ENCODE data around the gene COL17A1.

Gene COL17A1

DNA sequence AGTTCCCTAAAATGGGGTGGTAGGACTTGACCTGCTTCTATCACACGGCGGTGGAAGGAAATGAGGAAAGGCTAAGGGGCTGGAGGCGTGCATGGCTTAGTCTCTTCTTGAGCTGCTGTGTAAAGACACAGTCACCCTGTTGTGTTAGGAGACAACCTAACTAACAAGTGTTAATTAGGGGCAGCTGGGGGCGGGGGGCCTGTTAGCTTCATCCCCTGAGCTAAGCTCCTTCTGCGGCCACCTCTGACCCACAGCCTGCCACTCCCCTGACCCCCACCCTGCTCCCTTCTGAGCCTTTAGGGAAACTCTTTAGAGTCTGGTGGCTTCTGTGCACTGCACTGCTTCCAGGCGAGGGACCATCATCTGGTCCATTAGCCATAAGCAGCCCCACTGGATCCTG is 28.0 kb downstream of the COL17A1 start:
- no peak for TF ChIP-seq CTCF (conservative IDR thresholded peaks at IDR 0.05; ENCODE audit: low read depth, low read length)
- no peak for DNase-seq (ENCODE audit: low read depth)
- no peak overlapping the region for H3K4me3 ChIP-seq (ENCODE audit: low read length)

GRCh38 chr10:104056619-104057273 is 28.9 kb downstream of the COL17A1 start:
- TF ChIP-seq CTCF (conservative IDR thresholded peaks at IDR 0.05; ENCODE audit: low read depth, low read length) = no peak
- no peak overlapping the region for H3K4me3 ChIP-seq (ENCODE audit: low read length)
- DNase-seq (ENCODE audit: low read depth) = no peak

DNA sequence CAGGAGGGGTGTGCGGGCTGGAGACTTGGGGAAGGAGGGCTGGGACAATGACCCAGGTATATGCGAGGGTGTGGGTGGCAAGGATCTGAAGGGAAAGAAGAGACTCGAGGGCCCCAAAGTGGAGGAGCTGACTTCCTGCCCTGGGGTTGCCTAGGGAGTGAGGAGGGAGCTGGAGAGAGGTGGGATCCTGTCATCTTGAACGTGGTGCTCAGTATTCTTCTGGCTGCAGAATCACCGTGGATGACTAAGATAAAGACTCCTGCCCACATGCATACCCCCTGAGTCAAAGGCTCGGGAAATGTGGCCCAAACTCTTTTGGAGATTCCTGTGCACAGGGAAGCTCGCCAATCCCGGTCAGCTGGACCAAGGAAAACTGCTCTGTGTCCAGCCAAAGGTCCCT is 31.2 kb downstream of the COL17A1 start:
- TF ChIP-seq CTCF (conservative IDR thresholded peaks at IDR 0.05; ENCODE audit: low read depth, low read length) = no peak
- no peak overlapping the region for H3K4me3 ChIP-seq (ENCODE audit: low read length)
- no peak for DNase-seq (ENCODE audit: low read depth)

DNA sequence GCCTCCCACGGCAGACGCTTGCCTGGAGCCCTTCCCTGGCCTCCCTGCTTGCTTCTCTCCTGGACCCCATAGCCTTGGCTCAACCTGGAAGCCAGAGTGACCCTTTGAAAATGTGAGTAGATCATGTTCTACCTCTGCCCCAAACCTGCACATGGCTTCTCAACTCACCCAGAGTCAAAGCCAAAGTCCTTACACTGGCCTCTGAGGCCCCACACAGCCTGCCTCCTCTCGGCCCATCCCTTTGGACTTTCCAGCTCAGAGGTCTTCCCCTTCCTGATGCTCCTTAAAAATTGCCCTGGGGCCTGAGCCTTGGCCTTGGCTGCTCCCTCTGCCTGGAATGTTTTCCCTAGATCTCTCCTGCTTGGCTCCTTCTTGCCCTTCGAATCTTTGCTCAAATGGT is 32.5 kb downstream of the COL17A1 start:
- no peak for TF ChIP-seq CTCF (conservative IDR thresholded peaks at IDR 0.05; ENCODE audit: low read depth, low read length)
- no peak for DNase-seq (ENCODE audit: low read depth)
- H3K4me3 ChIP-seq (ENCODE audit: low read length) = no peak overlapping the region

- TF ChIP-seq CTCF (conservative IDR thresholded peaks at IDR 0.05; ENCODE audit: low read depth, low read length) = no peak
Observed at GRCh38 chr10:104052431-104052830, 33.2 kb downstream of the COL17A1 start.

DNA sequence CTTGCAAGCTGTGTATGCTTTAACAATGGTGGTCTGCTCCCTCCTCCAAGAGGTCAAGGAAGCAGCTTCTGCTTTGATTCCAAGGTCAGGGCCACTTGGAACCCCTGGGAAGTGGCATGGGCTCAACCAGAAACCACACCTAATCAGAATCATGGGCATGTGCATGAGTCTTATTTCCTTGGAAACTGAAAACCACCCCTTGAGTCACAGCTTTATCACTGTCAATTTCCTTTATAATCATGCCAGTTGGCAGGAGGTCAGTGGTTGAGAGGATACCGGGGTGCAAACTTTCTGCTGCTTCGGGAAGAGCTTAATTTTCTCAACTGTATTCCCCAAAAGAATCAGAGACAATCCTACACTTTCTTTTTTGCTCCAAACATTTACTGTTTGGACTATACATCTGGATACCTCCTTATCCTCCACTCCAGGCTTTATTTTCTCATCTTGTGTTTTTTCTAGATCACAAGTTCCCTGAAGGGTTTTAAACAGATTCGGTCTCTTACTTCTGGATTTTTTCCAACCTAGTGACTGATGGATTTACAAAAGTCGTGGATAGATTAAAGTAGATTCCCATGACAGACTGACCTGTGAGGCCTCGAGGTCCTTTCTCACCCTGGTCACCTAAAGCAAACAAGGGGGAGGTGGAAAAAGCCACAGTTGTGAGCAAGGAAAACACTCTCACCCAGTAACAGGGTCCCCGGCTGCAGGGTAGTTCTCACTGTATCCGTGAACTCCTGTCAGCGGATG is 36.0 kb downstream of the COL17A1 start:
- no peak for TF ChIP-seq CTCF (conservative IDR thresholded peaks at IDR 0.05; ENCODE audit: low read depth, low read length)
- peak; percentile 68 for DNase-seq (ENCODE audit: low read depth)
- H3K4me3 ChIP-seq (ENCODE audit: low read length) = no peak overlapping the region

More at GRCh38 chr10:104052431-104052830, 33.2 kb downstream of the COL17A1 start:
- H3K4me3 ChIP-seq (ENCODE audit: low read length) = no peak overlapping the region
- no peak for DNase-seq (ENCODE audit: low read depth)

DNA sequence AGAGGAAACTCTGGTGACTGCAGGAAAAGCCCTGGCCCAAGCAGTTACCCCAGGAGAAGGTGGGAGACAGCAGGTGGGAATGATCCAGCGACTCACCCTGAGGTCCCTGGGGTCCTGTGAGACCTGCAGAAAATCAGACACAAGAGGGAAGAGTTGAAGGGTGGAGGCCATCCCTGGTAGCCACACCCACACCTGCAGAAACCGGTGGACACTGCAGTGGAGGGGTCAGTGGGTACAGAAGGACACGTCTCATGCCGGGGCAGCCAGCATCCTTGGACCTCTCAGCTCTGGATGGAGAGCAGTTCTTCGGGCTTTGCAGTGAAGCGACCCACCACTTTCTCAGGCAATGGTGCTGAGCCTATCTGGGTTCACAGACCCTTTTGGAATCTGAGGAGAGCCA is 39.0 kb downstream of the COL17A1 start:
- no peak for TF ChIP-seq CTCF (conservative IDR thresholded peaks at IDR 0.05; ENCODE audit: low read depth, low read length)
- no peak for DNase-seq (ENCODE audit: low read depth)
- H3K4me3 ChIP-seq (ENCODE audit: low read length) = no peak overlapping the region

Measured in retinal pigment epithelial cell (primary cell).